Kidney (tissue), 14 donors: ENCODE measurements around the gene FBXO36. TPM values are rescaled to one million over a fixed set of nuclear protein-coding genes. Genes with fewer than 3 reads are reported as not detected.

Experiments used
- DNase-seq, 5 donors: peaks; one replicate each; pipeline ENCODE4 v3.0.0-alpha.2; 2013 to 2020
- FAIRE-seq: peaks from 2 replicates; lab custom pipeline; 2012; peaks lifted over from hg19 to GRCh38; lab: Jason Lieb, UNC
- H3K27ac ChIP-seq, 2 donors: one replicate each; pipeline ENCODE4 v1.7.0; 2013; ENCODE audit warnings: low read depth in 2 of 2, low read length in 2 of 2, inconsistent platforms in 1 of 2
- H3K27me3 ChIP-seq: one replicate; pipeline ENCODE4 v1.7.1; 2013; ENCODE audit warnings: low read length, inconsistent platforms; ENCODE audit not compliant: control insufficient read depth, insufficient read depth
- H3K36me3 ChIP-seq, 3 donors: one replicate each; pipeline versions ENCODE4 v1.7.0 to v1.7.1; 2013; ENCODE audit warnings: low read length in 3 of 3, control low read depth in 1 of 3, inconsistent platforms in 1 of 3; ENCODE audit not compliant: insufficient read depth in 3 of 3, control insufficient read depth in 2 of 3
- H3K4me1 ChIP-seq, 3 donors: one replicate each; pipeline versions ENCODE4 v1.7.0 to v1.7.1; 2013; ENCODE audit warnings: low read length in 3 of 3, inconsistent platforms in 1 of 3, low read depth in 1 of 3; ENCODE audit not compliant: control insufficient read depth in 2 of 3, insufficient read depth in 2 of 3
- H3K4me3 ChIP-seq, 3 donors: one replicate each; pipeline versions ENCODE4 v1.7.0 to v1.8.1; 2013; ENCODE audit warnings: low read length in 3 of 3, control low read depth in 1 of 3, inconsistent platforms in 1 of 3
- H3K9ac ChIP-seq, 3 donors: one replicate each; pipeline versions ENCODE4 v1.7.0 to v1.7.1; 2013; ENCODE audit warnings: low read length in 3 of 3, control low read depth in 1 of 3, inconsistent platforms in 1 of 3
- H3K9me3 ChIP-seq, 3 donors: one replicate each; pipeline versions ENCODE4 v1.7.0 to v1.7.1; 2013; ENCODE audit warnings: low read length in 3 of 3, control low read depth in 1 of 3, inconsistent platforms in 1 of 3; ENCODE audit not compliant: control insufficient read depth in 2 of 3, insufficient read depth in 1 of 3
- intact Hi-C: fragments of 100-400 bp; cut with DNase I; formaldehyde crosslinking; loops from one replicate; pipeline ENCODE4 v1.11.1; 2022
- polyA plus RNA-seq: library from polyadenylated mRNA; stranded (reverse); fragments of 350-450 nt; fragmentation: Illumina TruSeq; extraction: RNeasy Lipid Tissue Mini Kit (QIAGEN cat#74804); gene quantifications from one replicate; pipeline ENCODE4 v1.2.3, GENCODE V29; 2014; ENCODE audit warnings: low read depth, low replicate concordance; ENCODE audit not compliant: insufficient read depth
- total RNA-seq: library from RNA; stranded (reverse); fragmentation: NEBNext Ultra II Directional; extraction: Animal tissue kit (Norgen Biotek cat#: 25700); gene quantifications from one replicate; pipeline ENCODE4 v1.2.1, GENCODE V29; 2021
- TF ChIP-seq, protein P1 (sequence below): IDR thresholded peaks from 3 replicates; pipeline ENCODE4 v1.5.1; 2012; ENCODE audit warnings: mild to moderate bottlenecking, moderate library complexity, borderline replicate concordance; ENCODE audit not compliant: insufficient read depth; ENCODE audit errors: extremely low read depth
- donor health status: control.
- donor health status: control.
- donor health status: control.
- donor health status: control.
- donor health status: control.
- donor health status: DM: yes; HTN: yes; CAD: no.
- donor health status: Normal renal cell carcinoma (clear cell type).

FBXO36 gene
- total and polyA plus RNA-seq, 2 donors from 2014 or later = 3.8 to 5.4 TPM

GRCh38 chr2:229969921-229970320 lies 47.6 kb downstream of the FBXO36 start:
- Histone ChIP-seq H3K9me3 (no peaks in the 10 kb centered on the region), H3K4me1 (no peaks in the 10 kb centered on the region), H3K27ac (no peak overlapping the region), H3K36me3 (no peaks in the 10 kb centered on the region), H3K9ac (no peak overlapping the region), H3K27me3 (no peaks in the 10 kb centered on the region), H3K4me3 (no peak overlapping the region)
- DNase-seq (no peak), FAIRE-seq (no peak)
- TF ChIP-seq, protein P1, sequence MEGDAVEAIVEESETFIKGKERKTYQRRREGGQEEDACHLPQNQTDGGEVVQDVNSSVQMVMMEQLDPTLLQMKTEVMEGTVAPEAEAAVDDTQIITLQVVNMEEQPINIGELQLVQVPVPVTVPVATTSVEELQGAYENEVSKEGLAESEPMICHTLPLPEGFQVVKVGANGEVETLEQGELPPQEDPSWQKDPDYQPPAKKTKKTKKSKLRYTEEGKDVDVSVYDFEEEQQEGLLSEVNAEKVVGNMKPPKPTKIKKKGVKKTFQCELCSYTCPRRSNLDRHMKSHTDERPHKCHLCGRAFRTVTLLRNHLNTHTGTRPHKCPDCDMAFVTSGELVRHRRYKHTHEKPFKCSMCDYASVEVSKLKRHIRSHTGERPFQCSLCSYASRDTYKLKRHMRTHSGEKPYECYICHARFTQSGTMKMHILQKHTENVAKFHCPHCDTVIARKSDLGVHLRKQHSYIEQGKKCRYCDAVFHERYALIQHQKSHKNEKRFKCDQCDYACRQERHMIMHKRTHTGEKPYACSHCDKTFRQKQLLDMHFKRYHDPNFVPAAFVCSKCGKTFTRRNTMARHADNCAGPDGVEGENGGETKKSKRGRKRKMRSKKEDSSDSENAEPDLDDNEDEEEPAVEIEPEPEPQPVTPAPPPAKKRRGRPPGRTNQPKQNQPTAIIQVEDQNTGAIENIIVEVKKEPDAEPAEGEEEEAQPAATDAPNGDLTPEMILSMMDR = no peak
- intact Hi-C loops = no loop called here

- no peak overlapping the region for H3K9ac ChIP-seq
- no peaks in the 10 kb centered on the region for H3K4me1 ChIP-seq
- H3K9me3 ChIP-seq = no peaks in the 10 kb centered on the region
- FAIRE-seq = no peak
- DNase-seq = no peak
- H3K4me3 ChIP-seq = no peak overlapping the region
- H3K27ac ChIP-seq = no peak overlapping the region
- intact Hi-C loops = no loop called here
- TF ChIP-seq, protein P1 = no peak
- H3K27me3 ChIP-seq = no peaks in the 10 kb centered on the region
- no peaks in the 10 kb centered on the region for H3K36me3 ChIP-seq
These were observed 48.1 kb downstream of the FBXO36 start for GRCh38 chr2:229970406-229970805.

GRCh38 chr2:229971298-229971790 lies 49.0 kb downstream of the FBXO36 start:
- no peak for DNase-seq
- Histone ChIP-seq H3K4me1 (no peaks in the 10 kb centered on the region), H3K36me3 (no peaks in the 10 kb centered on the region), H3K9me3 (no peaks in the 10 kb centered on the region), H3K27ac (no peak overlapping the region), H3K4me3 (no peak overlapping the region), H3K27me3 (no peaks in the 10 kb centered on the region), H3K9ac (no peak overlapping the region)
- TF ChIP-seq, protein P1 = no peak
- FAIRE-seq = no peak
- intact Hi-C loops = no loop called here

DNA sequence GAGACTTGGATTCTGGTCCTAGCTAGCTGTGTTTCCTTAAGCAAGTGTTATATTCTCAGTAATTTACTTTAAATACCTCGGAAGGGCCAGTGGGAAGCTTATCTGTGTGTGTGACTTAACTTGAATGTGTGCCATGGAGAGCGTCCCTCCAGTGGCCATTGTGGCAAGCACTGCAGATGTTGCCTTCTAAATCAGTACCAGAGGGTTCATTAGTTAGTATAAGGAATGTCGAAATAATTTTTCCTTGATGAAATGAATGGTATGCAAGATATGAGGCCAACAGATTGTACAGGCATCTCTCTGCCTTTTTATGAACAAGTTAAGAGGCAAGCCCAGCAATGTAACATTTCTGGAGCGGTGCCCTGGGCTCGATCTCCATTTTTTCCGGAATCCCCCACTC lies 52.0 kb downstream of the FBXO36 start:
- no peak for FAIRE-seq
- no peak overlapping the region for H3K27ac ChIP-seq
- intact Hi-C loops = no loop called here
- no peaks in the 10 kb centered on the region for H3K36me3 ChIP-seq
- TF ChIP-seq, protein P1 = peak; percentile 10
- H3K9ac ChIP-seq = no peak overlapping the region
- no peaks in the 10 kb centered on the region for H3K9me3 ChIP-seq
- no peaks in the 10 kb centered on the region for H3K4me1 ChIP-seq
- no peaks in the 10 kb centered on the region for H3K27me3 ChIP-seq
- DNase-seq = peak in 1 of 5 donors; percentile 10
- no peak overlapping the region for H3K4me3 ChIP-seq
